ENCODE measurements around the gene ZNF622.

Gene ZNF622

GRCh38 chr5:16454686-16455085, 10.9 kb downstream of the ZNF622 start:
- peaks cover 63% of the 10 kb centered on the region for H3K36me3 ChIP-seq (replicated peaks; ENCODE audit: low read depth, low read length)
- H3K4me3 ChIP-seq (ENCODE audit: low read length) = no peak overlapping the region
- H3K27ac ChIP-seq (ENCODE audit: low read length) = no peak overlapping the region
- H4K20me1 ChIP-seq (ENCODE audit: insufficient read depth, low read length) = peaks cover 16% of the 10 kb centered on the region
- no peak for TF ChIP-seq CTCF (IDR thresholded peaks at IDR 0.05; ENCODE audit: low read depth, low read length)
- TF ChIP-seq EZH2phosphoT487 (IDR thresholded peaks at IDR 0.05; ENCODE audit: low read depth) = no peak
- H3K4me2 ChIP-seq (ENCODE audit: low read length) = no peak overlapping the region
- H3K9me3 ChIP-seq (ENCODE audit: insufficient read depth, low read length) = no peaks in the 10 kb centered on the region
- peaks cover 21% of the 10 kb centered on the region for H3K79me2 ChIP-seq (ENCODE audit: low read length)
- H2AFZ ChIP-seq (ENCODE audit: low read depth, low read length) = no peak overlapping the region
- H3K27me3 ChIP-seq (ENCODE audit: low read depth, low read length) = no peaks in the 10 kb centered on the region
- peaks cover 12% of the 10 kb centered on the region for H3K4me1 ChIP-seq (ENCODE audit: low read length)
- H3K9ac ChIP-seq (ENCODE audit: low read length) = no peak overlapping the region

- no peaks in the 10 kb centered on the region for H3K27me3 ChIP-seq (ENCODE audit: low read depth, low read length)
- no peaks in the 10 kb centered on the region for H3K9me3 ChIP-seq (ENCODE audit: insufficient read depth, low read length)
- peaks cover 16% of the 10 kb centered on the region for H4K20me1 ChIP-seq (ENCODE audit: insufficient read depth, low read length)
- H3K79me2 ChIP-seq (ENCODE audit: low read length) = peaks cover 21% of the 10 kb centered on the region
- no peak overlapping the region for H3K27ac ChIP-seq (ENCODE audit: low read length)
- H3K4me3 ChIP-seq (ENCODE audit: low read length) = no peak overlapping the region
- H3K9ac ChIP-seq (ENCODE audit: low read length) = no peak overlapping the region
- no peak overlapping the region for H3K4me2 ChIP-seq (ENCODE audit: low read length)
- peaks cover 56% of the 10 kb centered on the region for H3K36me3 ChIP-seq (replicated peaks; ENCODE audit: low read depth, low read length)
- no peak overlapping the region for H2AFZ ChIP-seq (ENCODE audit: low read depth, low read length)
- peaks cover 12% of the 10 kb centered on the region for H3K4me1 ChIP-seq (ENCODE audit: low read length)
- TF ChIP-seq CTCF (IDR thresholded peaks at IDR 0.05; ENCODE audit: low read depth, low read length) = no peak
- TF ChIP-seq EZH2phosphoT487 (IDR thresholded peaks at IDR 0.05; ENCODE audit: low read depth) = no peak
Measured at GRCh38 chr5:16453609-16454008, 12.0 kb downstream of the ZNF622 start.

- no peaks in the 10 kb centered on the region for H3K27me3 ChIP-seq (ENCODE audit: low read depth, low read length)
- H2AFZ ChIP-seq (ENCODE audit: low read depth, low read length) = no peak overlapping the region
- no peak overlapping the region for H3K4me3 ChIP-seq (ENCODE audit: low read length)
- H3K4me2 ChIP-seq (ENCODE audit: low read length) = no peak overlapping the region
- peaks cover 37% of the 10 kb centered on the region for H3K36me3 ChIP-seq (replicated peaks; ENCODE audit: low read depth, low read length)
- no peaks in the 10 kb centered on the region for H3K9me3 ChIP-seq (ENCODE audit: insufficient read depth, low read length)
- no peak overlapping the region for H3K9ac ChIP-seq (ENCODE audit: low read length)
- 0 out of 2 replicates have a peak, but pooled peaks cover 4% of the 10 kb centered on the region for H4K20me1 ChIP-seq (ENCODE audit: insufficient read depth, low read length)
- no peaks in the 10 kb centered on the region for H3K4me1 ChIP-seq (ENCODE audit: low read length)
- H3K27ac ChIP-seq (ENCODE audit: low read length) = no peak overlapping the region
- H3K79me2 ChIP-seq (ENCODE audit: low read length) = peaks cover 12% of the 10 kb centered on the region
- no peak for TF ChIP-seq EZH2phosphoT487 (IDR thresholded peaks at IDR 0.05; ENCODE audit: low read depth)
- no peak for TF ChIP-seq CTCF (IDR thresholded peaks at IDR 0.05; ENCODE audit: low read depth, low read length)
Measured at GRCh38 chr5:16450163-16450562, 15.4 kb downstream of the ZNF622 start.

- H2AFZ ChIP-seq (ENCODE audit: low read depth, low read length) = no peak overlapping the region
- no peak for TF ChIP-seq CTCF (IDR thresholded peaks at IDR 0.05; ENCODE audit: low read depth, low read length)
- no peak for TF ChIP-seq EZH2phosphoT487 (IDR thresholded peaks at IDR 0.05; ENCODE audit: low read depth)
- no peaks in the 10 kb centered on the region for H3K27me3 ChIP-seq (ENCODE audit: low read depth, low read length)
- H3K79me2 ChIP-seq (ENCODE audit: low read length) = no peaks in the 10 kb centered on the region
- no peak overlapping the region for H3K27ac ChIP-seq (ENCODE audit: low read length)
- H3K36me3 ChIP-seq (replicated peaks; ENCODE audit: low read depth, low read length) = peaks cover 19% of the 10 kb centered on the region
- no peaks in the 10 kb centered on the region for H4K20me1 ChIP-seq (ENCODE audit: insufficient read depth, low read length)
- no peak overlapping the region for H3K4me2 ChIP-seq (ENCODE audit: low read length)
- H3K9me3 ChIP-seq (ENCODE audit: insufficient read depth, low read length) = no peaks in the 10 kb centered on the region
- no peaks in the 10 kb centered on the region for H3K4me1 ChIP-seq (ENCODE audit: low read length)
- H3K9ac ChIP-seq (ENCODE audit: low read length) = no peak overlapping the region
- H3K4me3 ChIP-seq (ENCODE audit: low read length) = no peak overlapping the region
Measured at GRCh38 chr5:16446993-16447392, 18.6 kb downstream of the ZNF622 start.
